NCI-H2107 treated with DMSO at 0.1 percent for 48 hours (cell line): Measurements from ENCODE around the gene SLC7A5.
A peak's percentile ranks its signal among the peaks of the same experiment; 100 is the strongest.
"Not testable (repeated sequence)": the region's sequence is repeated elsewhere in the genome, so short reads cannot be mapped to it uniquely, and the experiment has no call there.

Experiments used
- DNase-seq: peaks from one replicate; lab custom pipeline; 2025; ENCODE audit not compliant: unreplicated experiment; lab: John Stamatoyannopoulos, UW

Gene SLC7A5

GRCh38 chr16:87834005-87834667, 35.2 kb downstream of the SLC7A5 start:
- no peak for DNase-seq

DNA sequence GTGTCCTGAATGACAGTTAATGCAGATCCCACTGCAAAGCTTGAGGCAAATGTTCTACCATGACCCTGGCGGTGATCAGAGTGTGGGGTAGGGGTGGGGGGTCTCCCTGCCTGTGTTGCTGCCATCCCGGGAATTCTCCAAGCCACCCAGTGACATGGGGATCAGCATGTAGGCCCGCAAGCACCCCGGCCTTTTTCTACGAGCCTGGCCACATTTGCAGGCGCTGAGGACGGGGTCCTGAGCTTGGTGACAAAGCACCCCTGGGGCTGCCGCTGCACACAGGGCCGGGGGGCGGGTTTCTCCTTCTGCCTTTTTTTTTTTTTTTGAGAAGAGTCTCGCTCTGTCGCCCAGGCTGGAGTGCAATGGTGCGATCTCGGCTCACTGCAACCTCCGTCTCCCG, 35.8 kb downstream of the SLC7A5 start:
- no peak for DNase-seq

DNA sequence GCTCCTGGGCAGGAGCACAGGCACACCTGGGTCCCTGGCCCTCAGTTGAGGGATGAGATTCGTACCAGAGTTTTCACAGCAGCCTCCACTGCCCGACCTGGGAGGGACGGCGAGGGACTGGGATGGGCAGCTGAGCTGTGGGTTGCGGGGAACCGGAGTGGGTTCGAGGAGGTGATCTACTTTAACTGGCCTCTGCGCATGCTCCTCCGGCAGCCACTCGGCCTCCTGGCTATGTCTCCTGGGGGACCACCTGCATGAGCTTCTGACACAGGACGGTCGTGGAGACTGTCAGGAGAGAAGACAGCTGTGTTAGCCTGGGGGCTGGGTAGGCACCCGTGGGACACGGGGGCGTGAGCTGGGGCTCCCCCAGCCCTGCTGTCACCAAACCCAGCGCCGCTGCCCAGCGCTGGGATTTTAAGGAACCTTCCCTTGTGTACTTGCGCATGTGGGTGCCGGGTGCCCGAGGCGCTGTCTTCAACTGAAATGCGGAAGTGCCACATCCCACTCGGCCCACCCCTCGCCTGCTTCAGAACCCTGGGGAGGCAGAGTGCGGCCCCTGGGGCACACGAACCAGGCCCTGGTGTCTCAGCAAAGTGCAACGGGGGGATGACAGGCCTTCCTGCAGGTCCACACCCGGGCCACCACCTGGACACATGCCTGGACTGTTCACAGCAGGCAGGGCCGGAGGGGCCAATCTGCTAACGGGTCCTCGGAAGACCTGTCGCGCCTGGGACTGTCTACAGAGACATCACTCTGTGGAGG, 36.4 kb downstream of the SLC7A5 start:
- DNase-seq = no peak

DNA sequence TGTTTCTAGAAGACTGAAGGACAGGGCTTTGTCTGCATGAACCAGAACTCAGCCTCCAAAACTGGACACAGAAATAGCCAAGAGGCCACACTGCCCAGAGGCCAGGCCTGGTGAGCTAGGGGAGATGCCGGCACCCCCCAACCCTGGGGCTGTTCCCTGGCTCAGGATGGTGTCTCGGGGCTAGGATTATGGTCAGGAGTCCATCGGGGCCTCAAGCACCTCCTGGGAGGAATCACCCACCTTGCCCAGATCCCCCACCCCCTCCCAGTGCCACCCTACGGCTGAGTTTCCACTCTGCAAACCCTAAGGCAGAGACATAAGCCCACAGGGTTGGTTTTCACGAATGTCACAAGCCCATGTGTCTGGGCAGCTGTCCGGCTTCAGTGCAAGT, 37.2 kb downstream of the SLC7A5 start:
- DNase-seq = no peak

DNA sequence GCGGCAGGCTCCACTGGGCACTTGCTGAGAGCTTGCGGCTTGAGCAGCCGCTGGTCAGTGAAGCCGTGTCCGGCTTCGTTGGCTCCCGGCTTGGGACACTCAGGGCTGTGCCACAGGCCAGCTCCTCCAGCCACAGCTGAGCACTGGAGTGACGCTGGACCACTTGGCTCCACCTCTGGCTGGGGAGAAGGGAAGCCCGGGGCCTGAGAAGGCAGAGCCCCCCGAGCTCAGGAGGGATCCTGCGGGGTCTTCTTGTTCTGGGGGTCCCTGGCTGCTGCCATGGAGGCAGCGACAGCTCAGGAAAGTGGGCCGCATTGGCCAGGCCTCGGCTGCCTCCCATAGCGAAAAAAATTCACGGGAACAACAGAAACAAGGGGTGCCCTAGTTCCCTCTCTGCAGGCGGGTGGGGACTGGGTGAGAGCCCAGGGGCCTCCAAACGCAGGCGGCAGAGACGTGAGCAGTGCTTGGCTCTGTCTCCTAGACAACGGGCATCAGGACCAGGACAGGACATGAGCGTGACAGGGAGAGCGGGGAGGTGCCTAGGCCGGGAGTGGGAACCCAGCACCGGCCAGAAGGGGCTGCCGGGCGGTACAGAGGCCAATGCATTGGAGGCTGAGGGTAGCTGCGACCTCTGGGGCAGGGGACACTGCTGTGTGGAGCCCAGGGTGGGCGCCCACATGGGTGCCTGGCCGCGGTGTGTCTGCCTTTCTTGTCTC, 37.7 kb downstream of the SLC7A5 start:
- DNase-seq = no peak

DNA sequence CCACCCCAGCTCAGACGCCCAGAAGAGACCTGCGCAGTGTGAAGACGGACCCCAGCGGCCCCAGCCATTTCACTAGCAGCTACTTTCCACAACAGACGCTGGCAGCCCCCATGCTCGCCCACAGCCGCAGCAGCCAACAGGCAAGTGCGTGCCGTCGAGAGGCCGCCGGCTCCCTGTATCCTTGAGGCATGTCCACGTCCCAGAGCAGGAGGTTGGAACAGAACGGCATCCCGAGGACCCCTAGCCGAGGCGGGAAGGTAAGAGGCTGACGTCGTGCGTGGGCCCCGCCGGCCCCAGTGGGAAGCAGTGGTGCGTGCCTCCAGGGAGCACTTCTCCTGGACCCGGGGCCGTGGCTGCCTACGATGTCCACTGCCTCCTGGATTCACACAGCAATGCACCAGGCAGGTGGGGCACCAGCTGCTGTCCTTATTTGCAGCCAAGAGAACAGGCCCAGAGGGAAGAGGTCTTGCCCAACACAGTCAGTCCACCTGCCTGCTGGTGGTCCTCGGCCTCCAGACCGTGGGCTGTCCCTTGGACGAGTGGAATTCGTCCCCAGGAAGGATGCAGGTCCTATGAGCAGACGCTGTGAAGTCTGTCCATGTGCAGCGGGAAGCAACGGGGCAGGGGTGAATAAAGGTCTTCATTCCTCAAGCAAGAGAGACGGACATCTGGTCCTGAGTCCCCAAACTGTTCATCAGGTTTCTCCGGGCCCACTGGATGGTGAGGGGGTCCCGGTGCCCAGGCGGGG, 38.5 kb downstream of the SLC7A5 start:
- no peak for DNase-seq

DNA sequence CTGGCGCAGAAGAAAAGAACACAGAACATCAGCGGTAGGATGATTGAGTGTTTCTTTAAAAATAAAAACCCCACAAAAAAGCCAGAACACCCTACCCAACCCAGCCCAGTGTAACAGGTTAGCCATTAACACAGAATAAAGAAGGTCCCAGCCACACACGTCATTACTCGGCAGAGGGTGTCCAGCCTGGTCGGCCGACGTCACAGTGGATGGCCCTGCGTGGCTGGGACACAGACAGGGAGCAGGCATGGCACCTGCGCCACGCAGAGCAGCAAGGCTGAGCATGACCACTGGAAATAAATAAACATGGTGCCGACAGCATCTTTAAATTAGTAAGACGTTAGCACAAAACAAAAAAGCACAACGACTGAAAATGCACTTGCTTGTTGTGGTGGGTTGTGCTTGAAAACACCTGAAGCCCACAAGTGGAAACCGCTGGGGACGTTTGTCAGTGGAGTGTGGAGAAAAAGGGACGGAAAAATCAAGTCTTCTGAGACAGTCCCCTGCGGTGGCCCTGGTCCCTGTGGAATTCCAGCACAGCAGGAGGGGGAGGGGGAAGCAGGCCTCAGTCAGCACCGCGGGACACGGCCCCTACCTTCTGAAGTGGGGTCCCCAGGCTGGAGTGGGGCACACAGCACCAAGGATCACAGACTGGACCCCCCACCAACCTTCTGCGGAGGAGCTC, 39.2 kb downstream of the SLC7A5 start:
- DNase-seq = no peak

- DNase-seq = no peak
Observed at GRCh38 chr16:87829622-87829980, 39.7 kb downstream of the SLC7A5 start.

- peak; percentile 74 for DNase-seq
Observed at GRCh38 chr16:87828907-87829621, 40.2 kb downstream of the SLC7A5 start.

DNA sequence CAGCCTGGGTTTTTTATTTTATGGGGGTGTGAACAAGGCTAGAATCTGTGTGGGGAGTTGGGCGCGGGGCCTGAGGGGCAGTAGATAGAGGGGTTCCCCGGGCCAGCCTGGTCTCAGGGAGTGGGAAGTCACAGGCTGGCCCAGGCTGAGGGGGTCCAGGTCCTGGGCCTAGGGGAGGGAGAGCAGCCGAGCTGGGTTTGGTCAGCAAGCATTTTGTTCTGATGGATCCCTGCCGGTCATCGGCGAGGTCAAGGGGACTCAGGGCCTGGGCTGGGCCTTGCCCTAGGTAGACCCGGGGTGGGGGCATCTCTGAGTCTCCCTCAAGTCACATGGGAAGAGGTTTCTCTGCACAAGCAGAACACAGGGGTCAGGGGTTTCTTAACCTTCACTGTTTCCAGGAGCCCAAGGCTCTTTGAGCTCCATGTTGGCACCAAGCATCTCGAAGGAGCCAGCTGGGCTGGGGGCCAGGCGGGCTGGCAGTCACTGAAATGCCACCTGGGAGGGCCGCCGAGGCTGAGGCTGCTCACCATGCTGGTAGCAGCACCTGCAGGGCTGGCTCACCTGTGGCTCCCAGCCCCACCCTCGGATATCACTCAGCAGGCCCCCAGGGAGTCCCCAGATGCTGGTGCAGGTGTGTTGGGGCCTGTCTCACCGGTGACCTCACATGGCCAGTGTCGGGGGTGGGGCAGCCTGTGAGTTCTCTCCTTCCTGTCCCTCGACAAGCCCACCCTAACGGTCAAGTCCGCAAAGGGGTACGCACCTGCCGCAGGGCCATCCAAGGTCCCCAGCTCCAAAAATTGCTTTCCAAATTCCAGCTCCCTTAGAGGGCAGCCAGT, 41.0 kb downstream of the SLC7A5 start:
- DNase-seq = peak; percentile 45

GRCh38 chr16:87827588-87827915, 41.8 kb downstream of the SLC7A5 start:
- DNase-seq = not testable (repeated sequence)

- no peak for DNase-seq
Observed at GRCh38 chr16:87826798-87827587, 42.3 kb downstream of the SLC7A5 start.

DNA sequence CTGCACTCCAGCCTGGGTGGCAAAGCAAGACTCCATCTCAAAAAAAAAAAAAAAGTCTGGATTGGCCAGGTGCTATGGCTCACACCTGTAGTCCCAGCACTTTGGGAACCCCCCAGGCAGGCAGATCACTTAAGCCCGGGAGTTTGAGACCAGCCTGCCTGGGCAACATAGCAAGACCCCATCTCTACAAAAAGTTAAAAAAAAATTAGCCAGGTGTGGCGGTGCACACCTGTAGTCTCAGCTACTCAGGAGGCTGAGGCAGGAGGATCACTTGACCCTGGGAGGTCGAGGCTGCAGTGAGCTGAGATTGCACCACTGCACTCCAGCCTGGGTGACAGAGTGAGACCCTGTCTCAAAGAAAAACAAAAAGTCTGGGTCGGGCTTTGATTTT, 42.9 kb downstream of the SLC7A5 start:
- not testable (repeated sequence) for DNase-seq

DNA sequence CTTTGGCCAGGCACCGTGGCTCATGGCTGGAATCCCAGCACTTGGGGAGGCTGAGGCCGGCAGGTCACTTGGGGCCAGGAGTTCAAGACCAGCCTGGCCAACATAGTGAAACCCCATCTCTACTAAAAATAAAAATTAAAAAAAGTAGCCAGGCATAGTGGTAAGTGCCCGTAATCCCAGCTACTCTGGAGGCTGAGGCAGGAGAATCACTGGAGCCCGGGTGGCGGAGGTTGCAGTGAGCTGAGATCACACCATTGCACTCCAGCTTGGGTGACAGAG, 43.5 kb downstream of the SLC7A5 start:
- DNase-seq = not testable (repeated sequence)

GRCh38 chr16:87824991-87825841, 44.1 kb downstream of the SLC7A5 start:
- DNase-seq = no peak

DNA sequence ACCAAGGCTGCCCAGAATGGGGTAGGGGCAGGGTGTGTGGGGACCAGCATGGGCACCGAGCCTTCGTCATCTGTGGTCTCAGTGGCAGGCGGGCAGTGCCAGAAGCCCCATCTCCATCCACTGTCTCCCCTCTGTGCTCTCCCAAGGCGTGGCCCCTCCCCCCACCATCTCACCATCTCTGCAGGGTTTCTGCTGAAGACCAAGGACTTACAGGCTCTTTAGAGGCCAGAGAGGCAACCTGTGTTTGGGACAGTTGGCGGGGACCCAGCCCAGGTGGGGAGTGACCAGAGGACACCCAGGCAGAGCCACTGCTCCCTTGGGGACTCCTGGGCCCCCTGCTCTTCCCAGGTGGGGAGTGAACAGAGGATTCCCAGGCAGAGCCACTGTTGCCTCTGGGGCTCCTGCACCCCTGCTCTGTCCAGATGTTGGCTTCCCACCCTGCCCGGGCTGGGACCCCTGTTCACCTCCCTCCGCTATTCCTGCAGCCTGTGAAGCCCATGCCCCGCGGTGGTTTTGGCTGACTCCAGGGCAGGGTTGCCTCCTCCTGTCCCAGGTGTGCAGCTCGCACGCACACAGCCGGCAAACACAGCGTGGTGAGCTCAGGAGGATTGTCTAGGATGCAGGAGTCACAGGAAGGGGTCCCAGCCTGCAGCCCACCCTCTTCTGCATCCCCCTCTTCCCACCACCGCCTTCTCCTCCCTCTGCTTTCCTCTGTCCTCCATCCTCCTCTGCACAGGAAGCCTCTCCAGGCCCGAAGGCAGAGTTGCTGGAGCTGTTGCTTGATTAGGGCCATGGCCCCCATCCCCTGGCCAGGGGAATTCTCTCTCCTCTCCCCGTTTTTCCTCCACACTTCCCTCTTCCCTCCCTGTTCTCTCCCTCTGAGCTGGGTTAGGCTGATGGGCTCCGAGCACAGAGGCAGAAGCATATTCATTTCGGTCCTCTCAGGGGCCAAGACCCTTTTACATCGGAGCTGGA, 45.0 kb downstream of the SLC7A5 start:
- no peak for DNase-seq
